NB4 (cell line): ENCODE measurements around the gene GPR137B.

Experiments
- POLR2A ChIP-seq: IDR thresholded peaks from 2 replicates; pipeline ENCODE4 v1.6.1; 2011; ENCODE audit warnings: mild to moderate bottlenecking; ENCODE audit not compliant: insufficient read length; ENCODE audit errors: extremely low read depth
- TF ChIP-seq, protein P1 (sequence below): IDR thresholded peaks from one replicate; pipeline ENCODE4 v1.5.1; 2012; ENCODE audit warnings: low read depth, low read length

DNA sequence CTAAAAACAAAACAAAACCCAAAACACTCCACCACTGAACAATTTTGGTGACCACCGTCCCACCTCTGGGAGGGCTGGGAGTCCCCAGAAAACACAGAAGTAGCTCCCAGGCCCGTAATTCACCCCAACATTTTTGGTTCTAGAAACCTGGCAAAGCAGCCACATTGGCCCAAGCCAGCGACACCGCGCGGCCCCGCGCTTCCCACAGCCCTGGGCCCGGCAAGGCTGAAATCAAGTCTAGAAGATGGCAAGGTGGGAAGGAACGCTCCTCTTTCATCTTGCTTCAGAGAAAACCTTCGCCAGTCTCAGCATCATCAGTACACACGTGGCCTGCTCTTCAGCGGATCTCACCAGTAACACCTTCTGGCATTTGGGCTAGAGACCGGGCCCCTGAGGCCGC is 41.5 kb upstream of the GPR137B start:
- TF ChIP-seq, protein P1, sequence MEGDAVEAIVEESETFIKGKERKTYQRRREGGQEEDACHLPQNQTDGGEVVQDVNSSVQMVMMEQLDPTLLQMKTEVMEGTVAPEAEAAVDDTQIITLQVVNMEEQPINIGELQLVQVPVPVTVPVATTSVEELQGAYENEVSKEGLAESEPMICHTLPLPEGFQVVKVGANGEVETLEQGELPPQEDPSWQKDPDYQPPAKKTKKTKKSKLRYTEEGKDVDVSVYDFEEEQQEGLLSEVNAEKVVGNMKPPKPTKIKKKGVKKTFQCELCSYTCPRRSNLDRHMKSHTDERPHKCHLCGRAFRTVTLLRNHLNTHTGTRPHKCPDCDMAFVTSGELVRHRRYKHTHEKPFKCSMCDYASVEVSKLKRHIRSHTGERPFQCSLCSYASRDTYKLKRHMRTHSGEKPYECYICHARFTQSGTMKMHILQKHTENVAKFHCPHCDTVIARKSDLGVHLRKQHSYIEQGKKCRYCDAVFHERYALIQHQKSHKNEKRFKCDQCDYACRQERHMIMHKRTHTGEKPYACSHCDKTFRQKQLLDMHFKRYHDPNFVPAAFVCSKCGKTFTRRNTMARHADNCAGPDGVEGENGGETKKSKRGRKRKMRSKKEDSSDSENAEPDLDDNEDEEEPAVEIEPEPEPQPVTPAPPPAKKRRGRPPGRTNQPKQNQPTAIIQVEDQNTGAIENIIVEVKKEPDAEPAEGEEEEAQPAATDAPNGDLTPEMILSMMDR = no peak
- no peak for TF ChIP-seq POLR2A
